ENCODE results near the gene FCF1.

GRCh38 chr14:74664717-74665116, 48.2 kb upstream of the FCF1 start:
- TF ChIP-seq CREB1 (CRISPR knock-in tag; IDR thresholded peaks at IDR 0.05; ENCODE audit: low read depth) (no peak), EZH2 (IDR thresholded peaks at IDR 0.05; ENCODE audit: low read depth, unreplicated experiment) (no peak), REST (IDR thresholded peaks at IDR 0.05; ENCODE audit: unreplicated experiment) (no peak), ZNF114 (CRISPR knock-in tag; IDR thresholded peaks at IDR 0.05) (no peak)
- TF ChIP-seq, protein P1, sequence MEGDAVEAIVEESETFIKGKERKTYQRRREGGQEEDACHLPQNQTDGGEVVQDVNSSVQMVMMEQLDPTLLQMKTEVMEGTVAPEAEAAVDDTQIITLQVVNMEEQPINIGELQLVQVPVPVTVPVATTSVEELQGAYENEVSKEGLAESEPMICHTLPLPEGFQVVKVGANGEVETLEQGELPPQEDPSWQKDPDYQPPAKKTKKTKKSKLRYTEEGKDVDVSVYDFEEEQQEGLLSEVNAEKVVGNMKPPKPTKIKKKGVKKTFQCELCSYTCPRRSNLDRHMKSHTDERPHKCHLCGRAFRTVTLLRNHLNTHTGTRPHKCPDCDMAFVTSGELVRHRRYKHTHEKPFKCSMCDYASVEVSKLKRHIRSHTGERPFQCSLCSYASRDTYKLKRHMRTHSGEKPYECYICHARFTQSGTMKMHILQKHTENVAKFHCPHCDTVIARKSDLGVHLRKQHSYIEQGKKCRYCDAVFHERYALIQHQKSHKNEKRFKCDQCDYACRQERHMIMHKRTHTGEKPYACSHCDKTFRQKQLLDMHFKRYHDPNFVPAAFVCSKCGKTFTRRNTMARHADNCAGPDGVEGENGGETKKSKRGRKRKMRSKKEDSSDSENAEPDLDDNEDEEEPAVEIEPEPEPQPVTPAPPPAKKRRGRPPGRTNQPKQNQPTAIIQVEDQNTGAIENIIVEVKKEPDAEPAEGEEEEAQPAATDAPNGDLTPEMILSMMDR (conservative IDR thresholded peaks at IDR 0.05; ENCODE audit: low read depth in 2 of 2) = no peak
